ENCODE measurements around the gene SRSF1. TPM values are rescaled to one million over a fixed set of nuclear protein-coding genes. Genes with fewer than 3 reads are reported as not detected.

Gene SRSF1
- total RNA-seq, 1 donor from 2014 or later: 227 TPM

DNA sequence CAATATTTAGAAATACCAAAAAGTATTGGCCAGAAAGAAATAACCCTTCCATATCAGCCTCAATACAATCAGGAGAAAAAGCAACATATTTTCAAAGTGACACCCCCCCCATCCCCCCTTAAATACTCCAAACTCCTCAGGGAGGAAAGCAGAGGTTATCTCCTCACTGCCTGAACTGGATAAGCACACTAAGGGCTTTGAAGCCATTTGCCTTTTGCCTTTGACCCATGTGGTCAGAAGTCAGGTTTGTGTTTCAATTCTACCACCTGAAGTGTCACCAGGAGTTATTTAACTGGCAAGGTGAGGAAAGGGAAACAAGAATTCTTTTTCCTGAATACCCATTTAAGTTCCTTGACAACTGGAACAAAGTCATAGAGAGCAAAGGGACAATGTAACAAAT lies 15.5 kb downstream of the SRSF1 start:
- Mint-ChIP-seq H3K27me3 (ENCODE audit: unreplicated experiment) (peaks cover 11% of the 10 kb centered on the region), H3K36me3 (ENCODE audit: unreplicated experiment) (no peaks in the 10 kb centered on the region), H3K4me3 (ENCODE audit: unreplicated experiment) (no peak overlapping the region), H3K27ac (ENCODE audit: unreplicated experiment) (no peak overlapping the region), H3K9me3 (ENCODE audit: unreplicated experiment) (peaks cover 14% of the 10 kb centered on the region), H3K4me1 (ENCODE audit: low read depth, unreplicated experiment) (peaks cover 32% of the 10 kb centered on the region)
- TF ChIP-seq, protein P1, sequence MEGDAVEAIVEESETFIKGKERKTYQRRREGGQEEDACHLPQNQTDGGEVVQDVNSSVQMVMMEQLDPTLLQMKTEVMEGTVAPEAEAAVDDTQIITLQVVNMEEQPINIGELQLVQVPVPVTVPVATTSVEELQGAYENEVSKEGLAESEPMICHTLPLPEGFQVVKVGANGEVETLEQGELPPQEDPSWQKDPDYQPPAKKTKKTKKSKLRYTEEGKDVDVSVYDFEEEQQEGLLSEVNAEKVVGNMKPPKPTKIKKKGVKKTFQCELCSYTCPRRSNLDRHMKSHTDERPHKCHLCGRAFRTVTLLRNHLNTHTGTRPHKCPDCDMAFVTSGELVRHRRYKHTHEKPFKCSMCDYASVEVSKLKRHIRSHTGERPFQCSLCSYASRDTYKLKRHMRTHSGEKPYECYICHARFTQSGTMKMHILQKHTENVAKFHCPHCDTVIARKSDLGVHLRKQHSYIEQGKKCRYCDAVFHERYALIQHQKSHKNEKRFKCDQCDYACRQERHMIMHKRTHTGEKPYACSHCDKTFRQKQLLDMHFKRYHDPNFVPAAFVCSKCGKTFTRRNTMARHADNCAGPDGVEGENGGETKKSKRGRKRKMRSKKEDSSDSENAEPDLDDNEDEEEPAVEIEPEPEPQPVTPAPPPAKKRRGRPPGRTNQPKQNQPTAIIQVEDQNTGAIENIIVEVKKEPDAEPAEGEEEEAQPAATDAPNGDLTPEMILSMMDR (IDR thresholded peaks at IDR 0.05; ENCODE audit: partially characterized antibody, unreplicated experiment): no peak
- DNase-seq: no peak

GRCh38 chr17:57990037-57990436 lies 17.0 kb downstream of the SRSF1 start:
- TF ChIP-seq, protein P1 (IDR thresholded peaks at IDR 0.05; ENCODE audit: partially characterized antibody, unreplicated experiment): no peak
- Mint-ChIP-seq H3K4me3 (ENCODE audit: unreplicated experiment) (peak overlapping the region; percentile 32), H3K4me1 (ENCODE audit: low read depth, unreplicated experiment) (peaks cover 33% of the 10 kb centered on the region), H3K9me3 (ENCODE audit: unreplicated experiment) (peaks cover 14% of the 10 kb centered on the region), H3K27me3 (ENCODE audit: unreplicated experiment) (peaks cover 11% of the 10 kb centered on the region), H3K36me3 (ENCODE audit: unreplicated experiment) (no peaks in the 10 kb centered on the region), H3K27ac (ENCODE audit: unreplicated experiment) (peak overlapping the region; percentile 74)
- DNase-seq: no peak

GRCh38 chr17:57988301-57989250 lies 18.5 kb downstream of the SRSF1 start:
- DNase-seq: peak; percentile 75
- peaks cover 11% of the 10 kb centered on the region for H3K9me3 Mint-ChIP-seq (ENCODE audit: unreplicated experiment)
- peak overlapping the region; percentile 93 for H3K4me3 Mint-ChIP-seq (ENCODE audit: unreplicated experiment)
- TF ChIP-seq, protein P1 (IDR thresholded peaks at IDR 0.05; ENCODE audit: partially characterized antibody, unreplicated experiment): no peak
- H3K27me3 Mint-ChIP-seq (ENCODE audit: unreplicated experiment): peaks cover 11% of the 10 kb centered on the region
- no peaks in the 10 kb centered on the region for H3K36me3 Mint-ChIP-seq (ENCODE audit: unreplicated experiment)
- H3K27ac Mint-ChIP-seq (ENCODE audit: unreplicated experiment): peak overlapping the region; percentile 98
- H3K4me1 Mint-ChIP-seq (ENCODE audit: low read depth, unreplicated experiment): peaks cover 39% of the 10 kb centered on the region

DNA sequence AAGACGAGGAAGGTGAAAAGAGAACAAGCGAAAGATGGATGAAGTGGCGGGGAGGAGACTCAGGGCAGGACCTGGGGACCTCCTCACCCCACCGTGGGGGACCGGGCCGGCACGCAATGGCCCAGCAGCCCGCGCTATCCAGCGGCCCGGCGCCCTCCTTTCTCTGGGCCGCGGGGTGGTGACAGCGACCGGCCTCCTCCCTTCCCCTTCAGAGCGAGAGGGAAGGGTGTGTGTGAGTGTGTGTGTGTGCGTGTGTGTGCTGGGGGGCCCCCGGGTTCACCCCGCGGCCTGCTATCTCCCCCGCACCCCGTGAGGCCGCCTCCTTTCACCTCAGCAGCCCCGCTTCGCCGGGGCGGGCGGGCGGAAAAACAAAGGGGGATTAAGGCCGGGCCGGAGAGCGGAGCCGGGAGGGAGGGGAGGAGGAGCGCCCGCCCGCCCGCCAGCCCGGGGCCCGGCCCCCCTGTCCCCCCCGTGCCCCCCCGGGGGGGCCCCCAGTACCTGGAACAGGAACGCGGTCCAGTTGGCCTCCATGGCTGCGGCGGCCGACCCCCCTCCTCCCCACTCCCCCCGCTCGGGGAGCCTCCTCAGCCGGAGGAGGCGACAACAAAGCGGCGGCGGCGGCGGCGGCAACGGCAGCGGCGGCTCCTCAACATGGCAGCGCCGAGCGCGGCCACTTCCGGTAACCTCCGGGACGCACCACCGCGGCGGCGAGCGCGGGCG lies 19.3 kb downstream of the SRSF1 start, which contains the start of gene VEZF1:
Gene VEZF1 (minus strand): TSS at position 674 of the 720 bp plus-strand sequence. CDS start 143 bp downstream, at position 531.
- H3K4me1 Mint-ChIP-seq (ENCODE audit: low read depth, unreplicated experiment): peaks cover 44% of the 10 kb centered on the region
- peaks cover 11% of the 10 kb centered on the region for H3K9me3 Mint-ChIP-seq (ENCODE audit: unreplicated experiment)
- H3K27me3 Mint-ChIP-seq (ENCODE audit: unreplicated experiment): peaks cover 11% of the 10 kb centered on the region
- DNase-seq: peak; percentile 84
- peak within 1 kb of the TSS; percentile 95 for H3K4me3 Mint-ChIP-seq (ENCODE audit: unreplicated experiment)
- H3K27ac Mint-ChIP-seq (ENCODE audit: unreplicated experiment): peak within 1 kb of the TSS; percentile 98
- H3K36me3 Mint-ChIP-seq (ENCODE audit: unreplicated experiment): no peaks in the 10 kb centered on the region
- TF ChIP-seq, protein P1 (IDR thresholded peaks at IDR 0.05; ENCODE audit: partially characterized antibody, unreplicated experiment): no peak

Data from glutamatergic neuron (in vitro differentiated cells).